GM19395 (cell line): ENCODE measurements around the gene SOX4.

Experiments used
- ATAC-seq: cut with Tn5 transposase; IDR thresholded peaks from one replicate; pipeline ENCODE4 v1.9.1; 2021; ENCODE audit warnings: mild to moderate bottlenecking, moderate library complexity; ENCODE audit not compliant: unreplicated experiment

The SOX4 gene

DNA sequence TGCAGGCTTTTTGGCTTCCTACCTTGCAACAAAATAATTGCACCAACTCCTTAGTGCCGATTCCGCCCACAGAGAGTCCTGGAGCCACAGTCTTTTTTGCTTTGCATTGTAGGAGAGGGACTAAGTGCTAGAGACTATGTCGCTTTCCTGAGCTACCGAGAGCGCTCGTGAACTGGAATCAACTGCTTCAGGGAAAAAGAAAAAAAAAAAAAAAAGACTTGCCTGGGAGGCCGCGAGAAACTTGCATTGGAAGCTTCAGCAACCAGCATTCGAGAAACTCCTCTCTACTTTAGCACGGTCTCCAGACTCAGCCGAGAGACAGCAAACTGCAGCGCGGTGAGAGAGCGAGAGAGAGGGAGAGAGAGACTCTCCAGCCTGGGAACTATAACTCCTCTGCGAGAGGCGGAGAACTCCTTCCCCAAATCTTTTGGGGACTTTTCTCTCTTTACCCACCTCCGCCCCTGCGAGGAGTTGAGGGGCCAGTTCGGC, 420 bp downstream of the SOX4 start:
- peak; percentile 19 for ATAC-seq

DNA sequence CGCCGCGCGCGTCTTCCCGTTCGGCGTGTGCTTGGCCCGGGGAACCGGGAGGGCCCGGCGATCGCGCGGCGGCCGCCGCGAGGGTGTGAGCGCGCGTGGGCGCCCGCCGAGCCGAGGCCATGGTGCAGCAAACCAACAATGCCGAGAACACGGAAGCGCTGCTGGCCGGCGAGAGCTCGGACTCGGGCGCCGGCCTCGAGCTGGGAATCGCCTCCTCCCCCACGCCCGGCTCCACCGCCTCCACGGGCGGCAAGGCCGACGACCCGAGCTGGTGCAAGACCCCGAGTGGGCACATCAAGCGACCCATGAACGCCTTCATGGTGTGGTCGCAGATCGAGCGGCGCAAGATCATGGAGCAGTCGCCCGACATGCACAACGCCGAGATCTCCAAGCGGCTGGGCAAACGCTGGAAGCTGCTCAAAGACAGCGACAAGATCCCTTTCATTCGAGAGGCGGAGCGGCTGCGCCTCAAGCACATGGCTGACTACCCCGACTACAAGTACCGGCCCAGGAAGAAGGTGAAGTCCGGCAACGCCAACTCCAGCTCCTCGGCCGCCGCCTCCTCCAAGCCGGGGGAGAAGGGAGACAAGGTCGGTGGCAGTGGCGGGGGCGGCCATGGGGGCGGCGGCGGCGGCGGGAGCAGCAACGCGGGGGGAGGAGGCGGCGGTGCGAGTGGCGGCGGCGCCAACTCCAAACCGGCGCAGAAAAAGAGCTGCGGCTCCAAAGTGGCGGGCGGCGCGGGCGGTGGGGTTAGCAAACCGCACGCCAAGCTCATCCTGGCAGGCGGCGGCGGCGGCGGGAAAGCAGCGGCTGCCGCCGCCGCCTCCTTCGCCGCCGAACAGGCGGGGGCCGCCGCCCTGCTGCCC, 1.1 kb downstream of the SOX4 start:
- ATAC-seq, result peak; percentile 20

DNA sequence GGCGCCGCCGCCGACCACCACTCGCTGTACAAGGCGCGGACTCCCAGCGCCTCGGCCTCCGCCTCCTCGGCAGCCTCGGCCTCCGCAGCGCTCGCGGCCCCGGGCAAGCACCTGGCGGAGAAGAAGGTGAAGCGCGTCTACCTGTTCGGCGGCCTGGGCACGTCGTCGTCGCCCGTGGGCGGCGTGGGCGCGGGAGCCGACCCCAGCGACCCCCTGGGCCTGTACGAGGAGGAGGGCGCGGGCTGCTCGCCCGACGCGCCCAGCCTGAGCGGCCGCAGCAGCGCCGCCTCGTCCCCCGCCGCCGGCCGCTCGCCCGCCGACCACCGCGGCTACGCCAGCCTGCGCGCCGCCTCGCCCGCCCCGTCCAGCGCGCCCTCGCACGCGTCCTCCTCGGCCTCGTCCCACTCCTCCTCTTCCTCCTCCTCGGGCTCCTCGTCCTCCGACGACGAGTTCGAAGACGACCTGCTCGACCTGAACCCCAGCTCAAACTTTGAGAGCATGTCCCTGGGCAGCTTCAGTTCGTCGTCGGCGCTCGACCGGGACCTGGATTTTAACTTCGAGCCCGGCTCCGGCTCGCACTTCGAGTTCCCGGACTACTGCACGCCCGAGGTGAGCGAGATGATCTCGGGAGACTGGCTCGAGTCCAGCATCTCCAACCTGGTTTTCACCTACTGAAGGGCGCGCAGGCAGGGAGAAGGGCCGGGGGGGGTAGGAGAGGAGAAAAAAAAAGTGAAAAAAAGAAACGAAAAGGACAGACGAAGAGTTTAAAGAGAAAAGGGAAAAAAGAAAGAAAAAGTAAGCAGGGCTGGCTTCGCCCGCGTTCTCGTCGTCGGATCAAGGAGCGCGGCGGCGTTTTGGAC, 2.0 kb downstream of the SOX4 start:
- ATAC-seq, result peak; percentile 21

DNA sequence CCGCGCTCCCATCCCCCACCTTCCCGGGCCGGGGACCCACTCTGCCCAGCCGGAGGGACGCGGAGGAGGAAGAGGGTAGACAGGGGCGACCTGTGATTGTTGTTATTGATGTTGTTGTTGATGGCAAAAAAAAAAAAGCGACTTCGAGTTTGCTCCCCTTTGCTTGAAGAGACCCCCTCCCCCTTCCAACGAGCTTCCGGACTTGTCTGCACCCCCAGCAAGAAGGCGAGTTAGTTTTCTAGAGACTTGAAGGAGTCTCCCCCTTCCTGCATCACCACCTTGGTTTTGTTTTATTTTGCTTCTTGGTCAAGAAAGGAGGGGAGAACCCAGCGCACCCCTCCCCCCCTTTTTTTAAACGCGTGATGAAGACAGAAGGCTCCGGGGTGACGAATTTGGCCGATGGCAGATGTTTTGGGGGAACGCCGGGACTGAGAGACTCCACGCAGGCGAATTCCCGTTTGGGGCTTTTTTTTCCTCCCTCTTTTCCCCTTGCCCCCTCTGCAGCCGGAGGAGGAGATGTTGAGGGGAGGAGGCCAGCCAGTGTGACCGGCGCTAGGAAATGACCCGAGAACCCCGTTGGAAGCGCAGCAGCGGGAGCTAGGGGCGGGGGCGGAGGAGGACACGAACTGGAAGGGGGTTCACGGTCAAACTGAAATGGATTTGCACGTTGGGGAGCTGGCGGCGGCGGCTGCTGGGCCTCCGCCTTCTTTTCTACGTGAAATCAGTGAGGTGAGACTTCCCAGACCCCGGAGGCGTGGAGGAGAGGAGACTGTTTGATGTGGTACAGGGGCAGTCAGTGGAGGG, 2.8 kb downstream of the SOX4 start:
- no peak for ATAC-seq

DNA sequence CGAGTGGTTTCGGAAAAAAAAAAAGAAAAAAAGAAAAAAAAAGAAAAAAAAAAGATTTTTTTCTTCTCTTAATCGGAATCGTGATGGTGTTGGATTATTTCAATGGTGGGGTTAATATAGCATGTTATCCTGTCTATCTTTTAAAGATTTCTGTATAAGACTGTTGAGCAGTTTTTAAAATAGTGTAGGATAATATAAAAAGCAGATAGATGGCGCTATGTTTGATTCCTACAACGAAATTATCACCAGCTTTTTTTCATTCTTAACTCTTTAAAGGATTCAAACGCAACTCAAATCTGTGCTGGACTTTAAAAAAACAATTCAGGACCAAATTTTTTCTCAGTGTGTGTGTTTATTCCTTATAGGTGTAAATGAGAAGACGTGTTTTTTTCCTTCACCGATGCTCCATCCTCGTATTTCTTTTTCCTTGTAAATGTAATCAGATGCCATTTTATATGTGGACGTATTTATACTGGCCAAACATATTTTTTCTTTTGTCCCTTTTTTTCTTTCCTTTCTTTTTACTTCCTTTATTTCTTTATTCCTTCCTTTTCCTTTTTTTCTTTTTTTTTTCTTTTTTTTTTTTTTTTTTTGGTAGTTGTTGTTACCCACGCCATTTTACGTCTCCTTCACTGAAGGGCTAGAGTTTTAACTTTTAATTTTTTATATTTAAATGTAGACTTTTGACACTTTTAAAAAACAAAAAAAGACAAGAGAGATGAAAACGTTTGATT, 3.6 kb downstream of the SOX4 start:
- no peak for ATAC-seq

DNA sequence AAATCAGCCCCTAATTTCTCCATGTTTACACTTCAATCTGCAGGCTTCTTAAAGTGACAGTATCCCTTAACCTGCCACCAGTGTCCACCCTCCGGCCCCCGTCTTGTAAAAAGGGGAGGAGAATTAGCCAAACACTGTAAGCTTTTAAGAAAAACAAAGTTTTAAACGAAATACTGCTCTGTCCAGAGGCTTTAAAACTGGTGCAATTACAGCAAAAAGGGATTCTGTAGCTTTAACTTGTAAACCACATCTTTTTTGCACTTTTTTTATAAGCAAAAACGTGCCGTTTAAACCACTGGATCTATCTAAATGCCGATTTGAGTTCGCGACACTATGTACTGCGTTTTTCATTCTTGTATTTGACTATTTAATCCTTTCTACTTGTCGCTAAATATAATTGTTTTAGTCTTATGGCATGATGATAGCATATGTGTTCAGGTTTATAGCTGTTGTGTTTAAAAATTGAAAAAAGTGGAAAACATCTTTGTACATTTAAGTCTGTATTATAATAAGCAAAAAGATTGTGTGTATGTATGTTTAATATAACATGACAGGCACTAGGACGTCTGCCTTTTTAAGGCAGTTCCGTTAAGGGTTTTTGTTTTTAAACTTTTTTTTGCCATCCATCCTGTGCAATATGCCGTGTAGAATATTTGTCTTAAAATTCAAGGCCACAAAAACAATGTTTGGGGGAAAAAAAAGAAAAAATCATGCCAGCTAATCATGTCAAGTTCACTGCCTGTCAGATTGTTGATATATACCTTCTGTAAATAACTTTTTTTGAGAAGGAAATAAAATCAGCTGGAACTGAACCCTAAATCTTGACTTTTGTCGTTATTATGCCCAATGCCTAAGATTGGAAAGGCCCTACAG, 4.5 kb downstream of the SOX4 start:
- no peak for ATAC-seq

DNA sequence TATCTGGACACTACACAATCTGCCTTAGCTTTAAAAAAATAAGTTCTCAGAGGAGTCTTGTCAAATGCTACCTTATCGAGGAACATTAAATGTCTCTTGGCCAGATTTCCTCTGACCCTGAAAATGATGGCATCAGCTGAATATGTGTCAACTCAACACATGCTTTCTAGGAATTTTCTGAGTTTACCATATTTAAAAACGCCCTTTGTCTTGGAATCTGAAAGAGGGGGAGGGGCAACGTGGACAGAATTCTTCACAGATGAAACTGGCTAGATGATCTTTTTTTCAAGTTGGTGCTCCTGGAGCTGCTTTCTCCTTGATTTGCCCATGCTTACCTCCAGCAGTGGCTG, 5.1 kb downstream of the SOX4 start:
- ATAC-seq, result no peak

DNA sequence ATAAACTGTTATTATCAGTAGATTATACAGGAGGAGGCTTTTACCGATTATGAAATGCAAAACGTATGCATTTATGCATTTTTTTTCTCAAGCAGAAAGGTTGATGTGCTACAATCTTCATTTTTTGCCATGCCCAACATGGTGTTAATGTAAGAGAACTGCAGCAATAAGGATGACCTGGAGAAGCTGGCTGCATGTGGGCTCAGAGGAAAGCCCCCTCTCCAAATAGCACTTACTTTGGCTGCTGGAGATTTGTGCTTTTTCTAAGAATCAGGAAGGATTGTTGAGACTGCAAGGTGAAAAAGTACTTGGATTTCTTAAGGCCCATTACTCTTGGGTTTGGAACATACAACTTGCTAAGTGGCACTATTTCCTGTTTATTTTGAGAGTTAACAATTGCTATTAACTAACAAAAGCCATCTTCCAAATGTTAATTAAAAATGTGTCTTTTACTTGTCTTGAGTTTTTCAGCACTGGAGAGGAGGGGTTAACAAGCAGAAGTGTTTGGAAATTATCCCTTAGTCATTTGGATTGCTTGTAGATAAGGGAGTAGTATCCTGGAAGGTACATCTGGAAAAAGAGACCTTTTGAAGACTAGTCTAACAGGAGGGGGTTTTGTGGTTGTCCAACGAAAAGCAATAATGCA, 5.6 kb downstream of the SOX4 start:
- ATAC-seq, result no peak

DNA sequence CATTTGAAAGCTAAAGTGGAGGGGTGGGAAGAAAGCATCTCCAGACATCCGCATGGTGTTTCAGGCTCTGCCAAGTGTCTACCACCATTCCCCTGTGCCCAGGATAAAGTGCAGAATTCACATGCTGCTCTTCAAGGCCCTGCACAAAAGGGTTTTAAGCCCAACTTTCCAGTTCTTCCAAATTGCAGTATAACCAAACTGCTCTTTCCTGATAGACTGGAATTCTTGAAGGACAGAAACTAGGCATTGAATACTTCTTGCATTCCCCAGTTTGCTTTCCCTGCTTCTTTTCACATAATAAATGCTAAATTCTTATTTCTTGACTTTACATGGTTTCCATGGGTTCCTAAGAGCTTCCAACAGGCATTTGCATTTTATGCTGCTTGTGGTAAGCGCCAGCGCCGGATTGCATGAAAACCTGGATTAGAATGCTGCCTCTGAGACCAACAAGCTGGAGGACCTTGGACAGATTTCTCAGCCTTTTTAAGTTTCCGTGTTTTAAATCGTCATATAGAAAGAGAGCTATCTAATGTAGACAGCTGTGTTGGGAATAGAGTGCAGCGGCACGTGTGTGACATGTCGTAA, 7.9 kb downstream of the SOX4 start:
- ATAC-seq, result no peak

DNA sequence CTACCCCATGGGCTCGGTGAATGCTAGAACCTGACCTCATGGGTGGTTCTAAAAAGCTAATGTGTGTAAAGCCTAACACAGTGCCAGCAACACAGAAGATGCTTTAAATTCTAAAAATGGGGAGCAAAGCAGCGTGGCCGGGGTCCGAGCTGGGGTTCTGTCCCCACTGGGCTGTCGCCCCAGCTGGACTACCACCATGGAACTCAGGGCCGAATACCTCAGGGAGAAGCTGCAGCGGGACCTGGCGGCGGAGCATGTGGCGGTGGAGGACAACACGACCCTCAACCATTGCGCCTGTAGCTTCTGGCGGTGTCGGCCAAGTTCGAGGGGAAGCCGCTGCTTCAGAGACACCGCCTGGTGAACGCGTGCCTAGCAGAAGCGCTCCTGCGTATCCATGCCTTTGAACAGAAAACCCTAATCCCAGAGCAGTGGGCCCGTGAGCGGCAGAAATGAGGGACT, 8.4 kb downstream of the SOX4 start:
- ATAC-seq, result no peak

DNA sequence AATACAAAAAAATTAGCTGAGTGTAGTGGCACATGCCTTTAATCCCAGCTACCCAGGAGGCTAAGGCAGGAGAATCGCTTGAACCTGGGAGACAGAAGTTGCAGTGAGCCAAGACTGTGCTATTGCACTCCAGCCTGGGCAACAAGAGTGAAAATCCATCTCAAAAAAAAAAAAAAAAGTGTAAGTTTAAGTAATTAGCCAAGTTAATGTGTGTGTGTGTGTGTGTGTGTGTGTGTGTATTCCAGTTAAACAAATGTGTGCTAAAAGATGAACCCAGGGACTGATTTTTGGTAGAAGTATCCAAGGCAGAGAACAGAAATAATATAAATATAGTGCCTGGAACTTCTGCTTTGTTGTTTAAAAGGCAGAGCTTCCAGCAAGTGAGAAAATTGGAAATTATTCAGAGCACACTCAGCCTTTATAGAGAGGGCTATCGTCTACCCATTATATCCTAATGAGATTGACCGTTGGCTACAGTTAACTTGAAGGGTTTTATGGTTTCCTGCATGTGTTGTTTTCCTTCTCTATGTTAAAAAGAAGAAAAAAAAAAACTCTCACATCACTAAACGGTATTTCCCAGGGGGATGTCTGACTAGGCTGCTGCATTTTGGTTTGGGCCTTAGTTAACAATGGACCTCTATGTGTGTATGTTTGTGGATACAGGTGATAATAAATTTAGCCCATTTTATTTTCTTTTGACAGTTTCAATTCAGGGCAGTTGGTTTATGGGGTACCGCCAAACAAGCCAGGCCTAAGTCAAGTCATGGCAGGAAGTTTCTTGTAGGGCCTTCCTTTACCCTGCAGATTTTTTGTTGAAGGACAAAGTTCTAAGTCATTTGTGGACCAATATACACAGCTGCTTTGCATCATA, 9.8 kb downstream of the SOX4 start:
- no peak for ATAC-seq

DNA sequence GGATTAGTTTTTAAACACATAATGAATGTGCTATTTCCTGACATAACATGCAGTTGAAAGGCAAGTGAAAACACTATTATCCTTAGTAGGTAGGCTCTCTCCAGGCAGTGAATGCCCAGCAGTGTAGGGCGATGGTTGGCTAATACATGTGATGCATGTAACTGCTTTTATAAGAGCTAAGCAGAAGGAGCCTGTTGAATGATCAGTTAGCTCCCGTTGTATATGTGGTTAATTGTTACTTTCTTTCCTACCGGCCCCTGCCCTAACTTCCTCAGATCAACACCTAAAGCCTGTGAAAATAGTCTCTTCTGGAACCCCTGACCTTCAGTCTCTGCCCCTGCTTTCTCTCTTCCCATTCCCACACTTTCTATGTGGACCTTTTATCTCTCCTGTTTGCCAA, 10.5 kb downstream of the SOX4 start:
- no peak for ATAC-seq

DNA sequence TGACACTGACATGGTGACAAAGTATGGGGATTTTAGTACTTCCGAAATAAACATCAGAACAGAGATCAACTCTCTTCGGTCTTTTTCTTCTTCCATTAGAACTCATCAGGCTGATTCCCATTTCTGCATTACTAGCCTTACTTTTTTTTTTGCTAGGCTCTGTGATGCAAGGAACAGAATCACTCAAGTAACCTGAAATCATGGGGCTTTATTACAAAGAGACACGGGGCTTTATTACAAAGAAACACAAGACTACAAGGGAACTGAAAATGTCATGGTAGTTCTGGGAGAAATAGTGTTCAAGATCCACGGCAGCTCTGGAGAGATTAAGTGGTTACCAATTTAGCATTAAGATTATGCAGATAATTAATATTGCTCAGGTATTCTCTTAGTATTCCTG, 11.6 kb downstream of the SOX4 start:
- no peak for ATAC-seq

DNA sequence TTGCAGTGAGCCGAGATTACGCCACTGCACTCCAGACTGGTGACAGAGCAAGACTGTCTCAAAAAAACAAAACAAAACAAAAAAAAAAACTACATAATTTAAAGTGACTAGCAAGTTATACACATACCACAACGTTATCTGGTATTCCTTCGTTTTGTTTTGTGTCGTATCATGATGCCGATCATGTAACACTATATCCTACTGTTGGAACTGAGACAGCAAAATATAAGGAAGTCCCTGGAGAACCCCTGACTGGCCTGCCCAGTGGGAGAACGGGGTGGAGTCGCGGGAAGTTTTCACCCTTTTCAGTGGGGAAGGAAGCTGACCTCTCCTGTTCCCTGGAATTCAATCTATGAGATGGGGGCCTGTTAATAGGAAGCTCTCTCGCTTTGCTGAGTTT, 15.1 kb downstream of the SOX4 start:
- ATAC-seq, result no peak

DNA sequence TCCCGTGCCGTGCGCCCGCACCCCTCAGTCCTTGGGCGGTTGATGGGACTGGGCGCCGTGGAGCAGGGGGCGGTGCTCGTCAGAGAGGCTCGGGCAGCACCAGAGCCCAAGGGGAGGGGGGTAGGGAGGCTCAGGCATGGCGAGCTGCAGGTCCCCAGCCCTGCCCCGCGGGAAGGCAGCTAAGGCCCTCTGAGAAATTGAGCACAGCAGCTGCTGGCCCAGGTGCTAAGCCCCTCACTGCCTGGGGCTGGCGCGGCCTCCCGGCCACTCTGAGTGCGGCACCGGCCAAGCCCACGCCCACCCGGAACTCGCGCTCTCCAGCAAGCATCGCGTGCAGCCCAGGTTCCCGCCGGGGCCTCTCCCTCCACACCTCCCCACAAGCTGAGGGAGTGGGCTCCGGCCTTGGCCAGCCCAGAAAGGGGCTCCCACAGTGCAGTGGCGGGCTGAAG, 16.4 kb downstream of the SOX4 start:
- no peak for ATAC-seq

DNA sequence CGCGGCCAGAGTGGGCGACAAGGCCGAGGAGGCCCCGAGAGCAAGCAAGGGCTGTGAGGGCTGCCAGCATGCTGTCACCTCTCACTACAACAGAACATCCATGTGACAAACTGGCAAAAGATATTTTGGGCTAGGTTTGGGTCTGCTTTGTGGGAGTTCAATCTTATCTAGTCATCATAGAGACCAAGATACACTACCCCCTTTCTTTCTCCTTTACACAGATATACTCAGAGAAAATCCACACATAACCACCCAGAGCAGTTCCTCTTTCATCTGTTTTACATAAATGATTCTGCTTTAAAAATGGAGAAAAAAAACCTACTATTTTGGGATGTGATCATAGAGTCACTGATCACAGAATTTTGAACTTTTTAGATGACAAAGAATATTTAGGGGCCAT, 16.8 kb downstream of the SOX4 start:
- peak; percentile 85 for ATAC-seq

DNA sequence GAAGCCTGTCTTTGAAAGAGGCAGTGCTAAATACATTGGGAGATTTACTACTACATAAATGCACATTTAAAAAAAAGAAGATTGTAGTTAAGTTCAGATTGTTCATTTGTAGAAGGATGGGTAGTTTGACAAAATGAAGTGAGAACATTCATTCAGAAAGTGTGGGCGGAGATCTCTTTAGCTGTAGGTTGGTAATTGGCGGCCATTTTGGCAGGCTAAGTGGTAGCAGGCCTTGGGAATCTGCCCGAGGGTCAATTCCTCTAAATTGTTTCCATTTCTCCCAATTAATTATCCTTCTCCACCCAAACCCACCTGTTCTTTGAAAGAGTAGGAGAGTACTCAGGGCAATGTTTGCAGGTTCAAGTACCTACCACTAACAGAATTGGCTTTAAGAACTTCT, 17.9 kb downstream of the SOX4 start:
- ATAC-seq, result no peak
